Suppressor macrophage treated with lipopolysaccharide for 1 hour (primary cell): ENCODE results near the gene IFITM10.

Experiments used
- DNase-seq, 3 donors: peaks; one replicate each; pipeline ENCODE4 v3.0.0-alpha.2; 2020 to 2022

The IFITM10 gene

GRCh38 chr11:1762537-1763302, 12.3 kb upstream of the IFITM10 start:
- DNase-seq, result peak in 1 of 3 donors; percentile 44

GRCh38 chr11:1761857-1762536, 11.6 kb upstream of the IFITM10 start:
- DNase-seq, result no peak

GRCh38 chr11:1761110-1761856, 10.9 kb upstream of the IFITM10 start:
- no peak for DNase-seq

- DNase-seq, result peak; percentile 97 to 99 (median 98)
Observed at GRCh38 chr11:1760351-1761109, 10.1 kb upstream of the IFITM10 start.

- DNase-seq, result peak in 1 of 3 donors; percentile 37
Observed at GRCh38 chr11:1759851-1760220, 9.4 kb upstream of the IFITM10 start.

GRCh38 chr11:1759151-1759850, 8.9 kb upstream of the IFITM10 start:
- DNase-seq, result no peak

GRCh38 chr11:1758611-1759150, 8.3 kb upstream of the IFITM10 start:
- no peak for DNase-seq

- no peak for DNase-seq
Observed at GRCh38 chr11:1757861-1758610, 7.6 kb upstream of the IFITM10 start.

- DNase-seq, result no peak
Observed at GRCh38 chr11:1756791-1757771, 6.7 kb upstream of the IFITM10 start.

GRCh38 chr11:1755692-1756561, 5.5 kb upstream of the IFITM10 start:
- no peak for DNase-seq

- DNase-seq, result no peak
Observed at GRCh38 chr11:1755344-1755691, 4.9 kb upstream of the IFITM10 start.

- peak in 1 of 3 donors; percentile 29 for DNase-seq
Observed at GRCh38 chr11:1754376-1755150, 4.2 kb upstream of the IFITM10 start.

GRCh38 chr11:1753929-1754305, 3.5 kb upstream of the IFITM10 start:
- DNase-seq, result no peak

GRCh38 chr11:1753229-1753928, 3.0 kb upstream of the IFITM10 start:
- DNase-seq, result no peak

GRCh38 chr11:1752907-1753228, 2.5 kb upstream of the IFITM10 start:
- DNase-seq, result no peak

- no peak for DNase-seq
Observed at GRCh38 chr11:1751999-1752906, 1.9 kb upstream of the IFITM10 start.

- no peak for DNase-seq
Observed at GRCh38 chr11:1751531-1751921, 1.1 kb upstream of the IFITM10 start.
